Fibroblast of mammary gland (primary cell): Measurements from ENCODE around the gene CD9.

Experiments
- DNase-seq: peaks from one replicate; pipeline ENCODE4 v3.0.0-alpha.2; 2010; ENCODE audit warnings: low read depth
- H3K4me3 ChIP-seq: 2 replicates; pipeline ENCODE4 v1.5.1; 2011; ENCODE audit warnings: low read depth, mild to moderate bottlenecking, low read length, moderate library complexity; ENCODE audit not compliant: control insufficient read depth
- CTCF ChIP-seq: conservative IDR thresholded peaks from 2 replicates; pipeline ENCODE4 v1.5.1; 2011; ENCODE audit warnings: low read depth, low read length, inconsistent platforms; ENCODE audit not compliant: control insufficient read depth, insufficient read depth

Gene CD9

GRCh38 chr12:6228535-6229223, 28.5 kb downstream of the CD9 start:
- TF ChIP-seq CTCF = no peak
- DNase-seq = no peak
- no peak overlapping the region for H3K4me3 ChIP-seq

DNA sequence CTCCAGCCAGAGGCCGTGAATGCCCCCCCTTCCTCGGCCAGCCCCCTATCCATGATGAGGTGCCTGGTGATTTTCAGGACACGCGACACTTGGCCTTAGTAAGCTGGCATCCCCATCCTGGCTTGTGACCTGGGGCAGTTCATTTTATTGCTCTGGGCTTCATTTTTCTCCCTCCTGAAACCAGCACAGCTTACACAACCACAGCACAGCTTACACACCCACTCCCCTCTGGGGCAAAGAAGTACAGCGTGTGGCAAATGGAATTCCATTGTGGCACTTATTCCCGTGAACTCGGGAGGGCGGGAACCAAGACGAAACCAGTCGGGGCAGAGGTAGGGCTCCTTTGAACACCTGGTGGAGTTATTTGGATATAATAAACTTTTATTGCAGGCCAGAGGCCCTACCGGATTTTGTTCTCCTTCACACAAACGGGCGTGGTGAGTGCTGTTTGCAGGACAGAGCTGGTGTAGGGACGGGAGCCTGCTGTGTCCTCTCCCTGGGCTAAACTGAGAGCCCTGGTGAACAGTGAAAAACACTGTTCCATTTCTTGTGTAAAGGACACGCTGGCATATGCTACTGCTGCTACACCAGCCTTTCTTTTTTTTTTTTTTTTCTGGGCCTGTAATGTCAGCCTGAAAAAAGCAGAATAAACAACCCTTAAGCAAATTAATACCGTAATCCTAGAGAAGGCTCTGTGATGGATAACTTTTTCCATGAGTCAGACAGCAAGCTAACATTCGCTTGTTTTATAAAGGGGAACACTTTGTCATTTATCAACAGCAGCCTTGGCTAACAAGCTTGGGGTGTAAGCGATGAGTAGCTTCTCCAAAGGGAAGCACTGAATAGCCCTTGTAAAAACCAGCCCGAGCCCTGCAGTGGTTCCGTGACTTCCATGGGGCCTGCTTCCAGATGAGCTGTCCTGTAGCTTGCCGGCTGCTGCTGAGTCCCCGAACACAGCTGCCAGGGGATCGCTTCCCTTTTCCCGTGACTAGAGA, 29.3 kb downstream of the CD9 start:
- H3K4me3 ChIP-seq = no peak overlapping the region

DNA sequence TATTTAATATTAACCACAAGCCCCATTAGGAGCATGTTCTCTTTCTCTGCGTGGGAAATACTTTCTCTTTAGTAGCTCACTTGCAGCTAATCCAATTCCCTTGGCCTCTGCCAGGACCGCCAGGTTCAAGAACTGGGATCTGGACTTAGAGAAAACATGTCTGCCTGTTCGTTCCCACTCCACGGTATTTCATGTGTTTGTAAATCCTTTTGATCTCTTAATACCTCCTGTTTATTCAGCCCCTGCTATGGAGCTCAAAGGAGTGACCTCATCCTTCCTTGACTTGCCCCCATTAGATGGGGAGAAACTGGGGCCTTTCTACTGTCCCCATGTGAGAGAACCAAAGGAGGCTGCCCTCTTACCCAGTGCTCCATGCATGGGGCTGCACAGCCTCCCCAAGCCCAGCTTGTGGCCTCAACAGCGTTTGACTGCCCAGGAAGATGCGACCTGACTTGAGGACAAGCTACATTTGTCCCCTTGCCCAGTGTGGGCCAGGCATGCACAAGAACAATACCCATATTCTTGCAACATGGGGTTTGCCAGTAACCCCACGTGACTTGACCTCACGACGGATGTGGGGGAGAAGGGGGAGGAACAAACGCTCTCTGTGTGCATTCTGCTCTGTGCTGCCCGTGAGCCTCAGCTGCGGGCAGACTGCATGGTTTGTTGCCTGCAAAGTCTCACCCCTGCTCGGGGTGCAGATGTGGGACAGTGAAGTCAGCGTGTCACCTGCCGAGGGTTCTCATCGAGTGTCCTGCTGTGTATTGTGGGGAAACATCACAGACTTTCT, 30.3 kb downstream of the CD9 start:
- H3K4me3 ChIP-seq = no peak overlapping the region
- DNase-seq = no peak
- TF ChIP-seq CTCF = no peak

More for the DNA sequence above, 29.3 kb downstream of the CD9 start:
- peak; percentile 95 for DNase-seq
- TF ChIP-seq CTCF = no peak

GRCh38 chr12:6231359-6232268, 31.4 kb downstream of the CD9 start:
- no peak for TF ChIP-seq CTCF
- no peak for DNase-seq
- H3K4me3 ChIP-seq = no peak overlapping the region

- DNase-seq = no peak
These were observed 33.1 kb downstream of the CD9 start for GRCh38 chr12:6233121-6233971.

More at GRCh38 chr12:6233121-6233971, 33.1 kb downstream of the CD9 start:
- H3K4me3 ChIP-seq = no peak overlapping the region
- TF ChIP-seq CTCF = no peak
